ENCODE data around the gene RITA1. TPM values are rescaled to one million over a fixed set of nuclear protein-coding genes. Genes with fewer than 3 reads are reported as not detected.

The RITA1 gene
- total RNA-seq, 3 donors from 2014 or later, result 13.0 to 17.0 (median 14.9) TPM

- ATAC-seq (peak; percentile 63), DNase-seq (peak in 1 of 3 donors; percentile 82)
- H3K4me3 ChIP-seq, result peak overlapping the region; percentile 78
- H3K4me1 ChIP-seq (ENCODE audit: low read depth), result peaks cover 19% of the 10 kb centered on the region
- no peaks in the 10 kb centered on the region for H3K36me3 ChIP-seq (ENCODE audit: low read depth)
- H3K9me3 ChIP-seq, result no peaks in the 10 kb centered on the region
- intact Hi-C loops (cut with DNase I, micrococcal nuclease), result no loop called here
- TF ChIP-seq CTCF (IDR thresholded peaks at IDR 0.05), result no peak
Observed at GRCh38 chr12:113184098-113184899, 1.2 kb upstream of the RITA1 start.

DNA sequence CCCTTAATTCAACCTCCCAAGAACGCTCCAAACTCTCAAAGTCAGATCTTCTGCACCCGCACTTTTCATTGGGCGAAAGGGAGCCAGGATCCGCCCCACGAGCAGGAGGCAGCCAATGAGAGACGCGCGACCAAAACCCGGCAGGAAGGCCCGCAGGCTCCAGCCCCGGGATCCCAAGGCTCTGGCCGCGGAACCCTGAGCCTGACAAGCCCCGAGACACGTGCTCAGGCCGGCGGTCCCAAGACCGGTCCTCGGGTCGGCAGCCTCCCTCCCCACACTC, 681 bp upstream of the RITA1 start:
- peaks cover 19% of the 10 kb centered on the region for H3K4me1 ChIP-seq (ENCODE audit: low read depth)
- intact Hi-C loops (cut with DNase I, micrococcal nuclease), result no loop called here
- peak overlapping the region; percentile 78 for H3K4me3 ChIP-seq
- H3K36me3 ChIP-seq (ENCODE audit: low read depth), result no peaks in the 10 kb centered on the region
- DNase-seq, result peak; percentile 90 to 93 (median 91)
- peak; percentile 91 for ATAC-seq
- no peaks in the 10 kb centered on the region for H3K9me3 ChIP-seq
- TF ChIP-seq CTCF (IDR thresholded peaks at IDR 0.05), result no peak

- TF ChIP-seq CTCF (IDR thresholded peaks at IDR 0.05), result no peak
- H3K36me3 ChIP-seq (ENCODE audit: low read depth), result no peaks in the 10 kb centered on the region
- H3K9me3 ChIP-seq, result no peaks in the 10 kb centered on the region
- ATAC-seq, result peak; percentile 2
- H3K4me3 ChIP-seq, result peak overlapping the region; percentile 78
- peaks cover 19% of the 10 kb centered on the region for H3K4me1 ChIP-seq (ENCODE audit: low read depth)
- no peak for DNase-seq
- intact Hi-C loops (cut with DNase I, micrococcal nuclease), result no loop called here
Observed at GRCh38 chr12:113186033-113186365, 478 bp downstream of the RITA1 start.

- Histone ChIP-seq H3K4me3 (no peak overlapping the region), H3K9me3 (no peaks in the 10 kb centered on the region), H3K4me1 (ENCODE audit: low read depth) (peaks cover 19% of the 10 kb centered on the region), H3K36me3 (ENCODE audit: low read depth) (no peaks in the 10 kb centered on the region)
- DNase-seq (peak; percentile 33 to 66 (median 51)), ATAC-seq (no peak)
- no peak for TF ChIP-seq CTCF (IDR thresholded peaks at IDR 0.05)
- intact Hi-C loops (cut with DNase I, micrococcal nuclease), result no loop called here
Observed at GRCh38 chr12:113186666-113187325, 1.3 kb downstream of the RITA1 start.

DNA sequence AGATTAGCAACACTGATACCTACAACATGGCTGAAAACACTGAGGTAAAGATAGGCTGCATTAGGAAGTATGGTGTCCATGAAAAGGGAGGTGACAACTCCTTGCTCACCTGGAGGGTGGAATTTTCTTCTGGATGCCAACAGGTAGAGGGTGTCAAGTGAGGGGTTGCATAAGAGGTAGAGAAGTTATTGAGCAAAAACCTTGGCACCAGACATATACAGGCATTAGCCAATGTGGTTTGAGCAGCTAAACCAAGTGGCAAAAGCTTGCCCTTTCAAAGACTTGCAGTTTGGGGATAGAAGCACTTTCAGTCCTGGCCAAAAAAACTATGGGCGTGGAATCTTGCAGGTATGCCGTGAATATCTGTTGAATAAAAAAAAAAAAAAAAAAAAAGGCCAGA, 3.8 kb downstream of the RITA1 start:
- Histone ChIP-seq H3K4me3 (no peak overlapping the region), H3K9me3 (no peaks in the 10 kb centered on the region), H3K36me3 (ENCODE audit: low read depth) (no peaks in the 10 kb centered on the region), H3K4me1 (ENCODE audit: low read depth) (peaks cover 12% of the 10 kb centered on the region)
- DNase-seq, result no peak
- no peak for TF ChIP-seq CTCF (IDR thresholded peaks at IDR 0.05)
- ATAC-seq, result no peak
- intact Hi-C loops (cut with DNase I, micrococcal nuclease), result no loop called here
